Loucy (cell line): ENCODE results near the gene FZD10.

Source experiments
- EZH2phosphoT487 ChIP-seq: fragments of 200-600 bp; IDR thresholded peaks from 2 replicates; pipeline ENCODE4 v1.6.1; 2018; ENCODE audit warnings: antibody characterized with exemption, mild to moderate bottlenecking, moderate library complexity, borderline replicate concordance
- TF ChIP-seq, protein P1 (sequence below): fragments of 200-600 bp; sonication (generic); conservative IDR thresholded peaks from 2 replicates; pipeline ENCODE4 v1.5.1; 2014; ENCODE audit warnings: mild to moderate bottlenecking, antibody characterized with exemption, low read length

DNA sequence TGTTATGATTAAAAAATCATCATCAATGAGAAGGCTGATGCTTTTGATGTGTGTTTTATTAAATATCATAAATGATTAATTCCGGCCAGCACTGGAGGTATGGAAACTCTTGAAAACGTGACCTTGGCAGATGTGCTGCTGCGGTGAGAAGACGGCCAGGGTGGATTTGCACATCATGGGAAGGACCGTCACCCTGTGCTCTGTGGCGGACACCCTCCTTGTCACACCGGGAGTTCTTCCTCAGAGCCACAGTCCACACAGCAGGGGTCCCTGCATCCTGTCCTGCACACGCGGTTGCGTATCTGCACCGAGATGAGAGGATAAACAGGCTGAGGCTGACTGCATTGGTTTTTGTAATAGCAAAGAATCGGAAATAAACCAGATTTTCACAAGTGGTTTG, 33.5 kb downstream of the FZD10 start:
- TF ChIP-seq, protein P1, sequence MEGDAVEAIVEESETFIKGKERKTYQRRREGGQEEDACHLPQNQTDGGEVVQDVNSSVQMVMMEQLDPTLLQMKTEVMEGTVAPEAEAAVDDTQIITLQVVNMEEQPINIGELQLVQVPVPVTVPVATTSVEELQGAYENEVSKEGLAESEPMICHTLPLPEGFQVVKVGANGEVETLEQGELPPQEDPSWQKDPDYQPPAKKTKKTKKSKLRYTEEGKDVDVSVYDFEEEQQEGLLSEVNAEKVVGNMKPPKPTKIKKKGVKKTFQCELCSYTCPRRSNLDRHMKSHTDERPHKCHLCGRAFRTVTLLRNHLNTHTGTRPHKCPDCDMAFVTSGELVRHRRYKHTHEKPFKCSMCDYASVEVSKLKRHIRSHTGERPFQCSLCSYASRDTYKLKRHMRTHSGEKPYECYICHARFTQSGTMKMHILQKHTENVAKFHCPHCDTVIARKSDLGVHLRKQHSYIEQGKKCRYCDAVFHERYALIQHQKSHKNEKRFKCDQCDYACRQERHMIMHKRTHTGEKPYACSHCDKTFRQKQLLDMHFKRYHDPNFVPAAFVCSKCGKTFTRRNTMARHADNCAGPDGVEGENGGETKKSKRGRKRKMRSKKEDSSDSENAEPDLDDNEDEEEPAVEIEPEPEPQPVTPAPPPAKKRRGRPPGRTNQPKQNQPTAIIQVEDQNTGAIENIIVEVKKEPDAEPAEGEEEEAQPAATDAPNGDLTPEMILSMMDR: no peak
- no peak for TF ChIP-seq EZH2phosphoT487
